GM12873 (cell line): Measurements from ENCODE around the gene HTR2A.

Experiments used
- TF ChIP-seq, protein P1 (sequence below): IDR thresholded peaks from 2 replicates; pipeline ENCODE4 v1.5.1; 2012; ENCODE audit warnings: low read depth, mild to moderate bottlenecking, moderate library complexity, low read length, control low read depth; ENCODE audit not compliant: insufficient read depth; ENCODE audit errors: missing control alignments

Gene HTR2A

DNA sequence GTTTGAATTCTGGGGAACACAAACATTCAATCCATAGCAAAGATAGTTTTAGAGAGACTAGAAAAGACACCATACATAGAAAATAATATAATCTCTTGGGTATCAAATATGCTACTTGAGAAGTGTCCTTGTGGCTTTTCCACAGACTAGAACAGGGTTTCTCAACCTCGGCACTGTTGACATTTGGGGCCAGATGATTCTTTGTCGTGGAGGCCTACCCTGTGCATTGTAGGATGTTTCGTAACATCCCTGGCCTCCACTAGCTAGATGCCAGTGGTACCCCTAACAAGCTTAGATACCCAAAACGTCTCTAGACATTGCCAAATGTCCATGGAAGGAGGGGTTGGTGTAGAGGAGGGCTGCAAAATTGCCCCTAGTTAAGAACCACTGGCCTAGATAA is 97.7 kb downstream of the HTR2A start:
- TF ChIP-seq, protein P1, sequence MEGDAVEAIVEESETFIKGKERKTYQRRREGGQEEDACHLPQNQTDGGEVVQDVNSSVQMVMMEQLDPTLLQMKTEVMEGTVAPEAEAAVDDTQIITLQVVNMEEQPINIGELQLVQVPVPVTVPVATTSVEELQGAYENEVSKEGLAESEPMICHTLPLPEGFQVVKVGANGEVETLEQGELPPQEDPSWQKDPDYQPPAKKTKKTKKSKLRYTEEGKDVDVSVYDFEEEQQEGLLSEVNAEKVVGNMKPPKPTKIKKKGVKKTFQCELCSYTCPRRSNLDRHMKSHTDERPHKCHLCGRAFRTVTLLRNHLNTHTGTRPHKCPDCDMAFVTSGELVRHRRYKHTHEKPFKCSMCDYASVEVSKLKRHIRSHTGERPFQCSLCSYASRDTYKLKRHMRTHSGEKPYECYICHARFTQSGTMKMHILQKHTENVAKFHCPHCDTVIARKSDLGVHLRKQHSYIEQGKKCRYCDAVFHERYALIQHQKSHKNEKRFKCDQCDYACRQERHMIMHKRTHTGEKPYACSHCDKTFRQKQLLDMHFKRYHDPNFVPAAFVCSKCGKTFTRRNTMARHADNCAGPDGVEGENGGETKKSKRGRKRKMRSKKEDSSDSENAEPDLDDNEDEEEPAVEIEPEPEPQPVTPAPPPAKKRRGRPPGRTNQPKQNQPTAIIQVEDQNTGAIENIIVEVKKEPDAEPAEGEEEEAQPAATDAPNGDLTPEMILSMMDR: no peak

DNA sequence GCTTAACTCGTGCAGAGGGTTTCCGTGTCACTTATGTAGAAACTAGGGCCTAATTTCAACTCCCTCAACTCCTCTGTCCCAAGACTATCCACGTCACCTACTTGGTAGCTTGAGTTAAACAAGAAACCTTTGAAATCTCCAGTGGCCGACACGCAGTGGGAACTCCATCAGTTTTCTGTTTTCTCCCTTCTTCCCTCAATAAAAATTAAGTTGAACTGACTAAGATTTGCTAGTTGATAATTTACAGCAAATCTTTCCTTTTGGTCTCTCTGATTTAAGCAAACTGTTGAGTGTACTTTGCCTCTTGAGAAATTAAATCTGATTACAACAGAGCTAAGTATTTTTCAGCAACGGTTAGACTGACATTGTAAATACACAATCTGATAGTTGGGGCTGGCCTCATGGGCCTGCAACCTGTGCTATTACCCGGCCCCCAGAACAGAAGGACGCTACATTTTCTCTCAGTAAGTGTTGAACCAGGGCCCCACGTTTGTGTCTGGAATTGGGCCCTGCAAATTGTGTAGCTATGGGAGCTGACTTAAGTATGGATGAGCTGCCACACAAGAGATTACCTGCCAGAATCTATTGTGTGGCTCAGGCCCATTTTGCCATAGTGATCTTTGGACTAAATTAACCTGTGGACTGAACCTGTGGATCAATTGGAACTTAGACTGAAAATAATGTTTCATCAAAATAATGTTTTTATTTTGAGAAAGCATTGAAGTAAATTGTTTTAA is 99.2 kb downstream of the HTR2A start:
- TF ChIP-seq, protein P1: no peak

DNA sequence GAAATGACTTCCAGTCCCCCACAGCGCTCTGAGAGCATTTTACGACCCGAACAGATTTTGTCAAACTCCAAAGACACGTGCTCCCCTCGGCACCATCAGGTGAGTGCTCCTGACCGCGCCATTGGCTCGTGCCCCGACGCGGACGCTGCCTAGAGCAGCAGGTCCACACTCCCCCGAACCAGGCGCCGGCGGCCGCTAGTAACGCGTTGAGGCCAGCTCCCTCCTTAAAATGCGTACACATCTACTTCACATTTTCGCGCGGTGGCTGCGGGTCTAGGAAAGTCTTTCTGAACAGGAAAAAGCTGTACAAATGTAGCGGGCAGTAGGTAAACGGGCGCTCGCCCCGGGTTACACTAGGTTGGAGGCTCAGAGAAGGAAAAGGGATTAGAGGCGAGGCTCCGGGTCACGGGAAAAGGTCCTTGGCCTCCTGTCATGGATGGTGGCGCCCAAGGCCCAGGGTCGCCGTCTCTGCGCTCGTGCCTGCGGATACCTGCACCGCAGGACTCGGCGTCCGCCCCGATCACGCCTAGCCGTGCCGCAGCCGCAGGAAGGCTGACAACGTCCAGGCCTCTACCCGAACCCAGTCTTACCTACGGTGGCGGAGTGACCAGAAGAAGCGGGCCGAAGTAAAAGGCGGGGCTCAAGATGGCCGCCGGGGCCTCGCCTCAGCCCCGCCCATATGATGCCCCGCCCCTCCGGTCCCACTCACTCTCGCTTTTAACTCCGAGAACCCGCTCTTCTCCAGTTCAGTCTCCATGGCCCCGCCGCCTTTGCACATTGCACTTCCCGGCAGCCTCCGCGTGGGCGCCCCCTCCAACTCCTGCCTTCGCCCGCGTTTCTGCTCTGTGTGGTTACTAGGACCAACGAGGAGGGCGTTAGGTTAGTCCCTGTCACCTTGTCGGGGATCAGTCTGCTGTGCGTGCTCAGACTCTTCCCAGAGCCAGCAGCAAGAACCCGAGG is 100.1 kb downstream of the HTR2A start, which contains the start of gene ESD:
TSS of gene ESD (minus strand) at position 647 of the 960 bp plus-strand sequence. CDS start 5,748 bp downstream, outside the sequence.
- TF ChIP-seq, protein P1: no peak

DNA sequence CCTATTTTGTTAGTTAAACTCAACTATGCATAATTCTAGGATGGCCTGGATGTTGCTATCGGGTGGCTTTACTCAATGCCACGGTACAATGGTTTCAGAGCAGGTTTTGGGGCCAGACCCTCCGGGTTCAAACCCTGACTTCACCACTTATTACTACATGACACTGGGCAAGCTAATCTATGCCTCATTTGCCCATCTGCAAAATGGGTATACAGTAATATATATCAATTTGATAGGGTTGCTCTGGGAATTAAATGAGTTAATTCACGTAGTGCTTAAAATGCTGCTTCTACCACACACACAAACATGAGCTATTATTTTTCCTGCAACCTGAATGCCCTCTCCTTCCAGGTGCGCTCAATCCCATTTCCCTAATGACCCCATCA is 100.7 kb downstream of the HTR2A start:
- TF ChIP-seq, protein P1: no peak

DNA sequence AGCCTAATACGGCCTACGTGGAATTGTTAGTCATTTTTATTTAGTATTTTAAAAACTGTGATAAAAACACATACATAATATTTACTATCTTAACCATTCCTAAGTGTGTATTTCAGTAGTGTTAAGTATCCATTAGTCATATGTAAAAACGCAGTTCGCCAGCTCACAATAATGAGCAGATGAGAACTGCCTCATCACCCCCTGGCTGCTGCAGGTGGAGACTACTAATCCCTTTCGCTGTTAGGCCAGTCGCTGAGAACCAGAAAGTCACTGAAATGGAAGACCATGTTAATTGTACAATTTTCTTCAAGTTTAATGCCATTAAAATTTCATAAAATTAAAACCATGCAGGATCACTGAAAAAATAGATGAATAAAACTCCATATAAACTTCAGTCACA is 101.5 kb downstream of the HTR2A start:
- TF ChIP-seq, protein P1: no peak

DNA sequence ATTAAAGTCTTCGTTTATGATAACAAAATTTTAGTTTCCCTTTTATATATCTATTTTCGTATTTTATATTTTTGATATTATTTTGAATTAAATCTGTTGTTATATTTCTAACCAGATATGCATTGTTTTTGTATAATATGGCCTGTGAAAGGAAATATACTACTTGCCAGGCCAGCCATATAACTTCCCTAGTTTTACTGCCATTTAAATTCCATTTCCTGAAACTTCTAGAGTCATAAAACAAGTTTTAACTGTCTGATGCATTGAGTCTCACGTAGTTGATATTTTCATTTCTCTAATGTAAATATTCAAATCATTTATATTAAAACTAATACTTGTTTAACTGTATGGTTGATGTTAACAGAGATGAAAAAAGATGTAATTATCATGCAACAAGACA is 113.3 kb downstream of the HTR2A start:
- TF ChIP-seq, protein P1: no peak

DNA sequence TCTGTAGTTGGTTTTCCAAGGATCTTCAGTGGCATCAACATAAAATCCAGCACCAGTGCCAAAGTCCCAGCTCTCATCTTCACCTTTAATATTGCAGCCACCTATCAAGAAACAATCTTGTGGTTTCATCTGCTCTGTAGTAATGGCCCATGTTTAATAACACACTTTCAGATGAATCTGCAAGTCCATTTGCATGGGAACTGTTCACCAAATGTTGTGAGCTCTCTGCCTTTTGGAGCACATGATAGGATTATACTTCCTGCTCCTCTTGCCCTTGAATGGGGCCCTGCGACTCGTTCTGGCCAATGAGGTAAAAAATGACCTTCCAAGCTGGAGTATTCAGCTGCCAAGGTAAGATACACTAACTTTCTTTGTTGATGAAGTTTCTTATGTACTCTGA is 114.2 kb downstream of the HTR2A start:
- TF ChIP-seq, protein P1: no peak
